Measurements from ENCODE around the gene HPSE2. TPM values are rescaled to one million over a fixed set of nuclear protein-coding genes. Genes with fewer than 3 reads are reported as not detected.

Gene HPSE2
- total RNA-seq, 1 donor = not detected

DNA sequence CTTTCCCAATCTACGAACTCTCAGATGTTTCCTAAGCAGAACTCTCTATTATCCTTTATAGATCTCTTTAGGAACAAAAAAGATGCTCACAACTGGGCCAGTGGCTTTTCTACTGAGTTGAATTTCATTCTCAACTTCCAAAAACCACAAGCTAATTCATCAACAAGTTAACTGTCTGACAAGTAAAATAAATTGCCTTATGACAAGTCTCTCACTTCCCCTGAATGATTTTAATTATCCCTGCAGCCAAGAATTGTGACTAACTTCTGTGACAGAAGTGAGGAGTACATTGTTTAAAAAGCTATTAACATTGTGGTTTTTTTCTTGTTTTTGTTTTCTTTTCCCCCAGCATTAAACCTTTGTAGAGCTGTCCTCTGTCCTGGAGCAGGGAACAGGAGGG, 343.1 kb downstream of the HPSE2 start:
- no peak overlapping the region for H3K4me3 ChIP-seq (ENCODE audit: low read length)

DNA sequence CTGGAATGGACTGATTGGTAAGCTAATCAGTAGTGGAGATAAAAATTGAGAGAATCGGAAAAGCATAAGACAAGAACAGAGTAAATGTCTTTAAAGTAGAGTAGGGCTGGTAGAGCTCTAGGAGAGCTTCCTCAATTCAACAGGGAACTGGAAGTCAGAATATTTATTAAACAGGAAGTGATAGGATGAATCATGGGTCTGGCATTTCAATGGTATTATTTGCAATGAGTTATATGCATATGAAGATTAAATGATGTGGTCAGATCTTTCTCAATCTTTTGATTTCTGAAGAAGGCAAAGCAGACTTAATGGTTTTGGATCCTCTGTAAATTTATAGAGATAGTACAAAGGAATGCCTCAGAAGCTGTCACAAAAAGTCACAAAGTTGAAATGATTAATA, 349.0 kb downstream of the HPSE2 start:
- Histone ChIP-seq H3K4me1 (ENCODE audit: insufficient read depth, low read length) (no peaks in the 10 kb centered on the region), H3K9me3 (ENCODE audit: low read depth, low read length) (no peaks in the 10 kb centered on the region), H3K27me3 (ENCODE audit: insufficient read depth, low read length) (peaks cover 2% of the 10 kb centered on the region), H3K4me3 (ENCODE audit: low read length) (no peak overlapping the region)

More for the DNA sequence above, 343.1 kb downstream of the HPSE2 start:
- H3K27me3 ChIP-seq (ENCODE audit: insufficient read depth, low read length) = peaks cover 2% of the 10 kb centered on the region
- no peaks in the 10 kb centered on the region for H3K9me3 ChIP-seq (ENCODE audit: low read depth, low read length)
- no peaks in the 10 kb centered on the region for H3K4me1 ChIP-seq (ENCODE audit: insufficient read depth, low read length)

DNA sequence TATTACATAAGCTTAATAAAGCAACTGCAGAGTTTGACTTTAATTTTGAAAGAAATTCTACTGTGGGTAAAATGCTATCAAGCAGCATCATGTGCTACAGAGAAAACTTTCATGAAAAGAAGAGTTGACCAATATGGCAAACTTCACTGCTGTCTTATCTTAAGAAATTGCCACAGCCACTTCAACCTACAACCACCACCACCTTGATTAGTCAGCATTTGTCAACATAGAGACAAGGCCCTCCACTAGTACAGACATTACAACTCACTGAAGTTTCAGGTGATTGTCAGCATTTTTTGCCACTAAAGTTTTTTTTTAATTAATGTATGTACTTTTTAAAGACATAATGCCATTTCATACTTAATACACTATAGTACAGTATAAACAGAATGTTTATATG, 350.3 kb downstream of the HPSE2 start:
- H3K4me3 ChIP-seq (ENCODE audit: low read length) = no peak overlapping the region
- no peaks in the 10 kb centered on the region for H3K9me3 ChIP-seq (ENCODE audit: low read depth, low read length)
- H3K27me3 ChIP-seq (ENCODE audit: insufficient read depth, low read length) = no peaks in the 10 kb centered on the region
- H3K4me1 ChIP-seq (ENCODE audit: insufficient read depth, low read length) = no peaks in the 10 kb centered on the region

DNA sequence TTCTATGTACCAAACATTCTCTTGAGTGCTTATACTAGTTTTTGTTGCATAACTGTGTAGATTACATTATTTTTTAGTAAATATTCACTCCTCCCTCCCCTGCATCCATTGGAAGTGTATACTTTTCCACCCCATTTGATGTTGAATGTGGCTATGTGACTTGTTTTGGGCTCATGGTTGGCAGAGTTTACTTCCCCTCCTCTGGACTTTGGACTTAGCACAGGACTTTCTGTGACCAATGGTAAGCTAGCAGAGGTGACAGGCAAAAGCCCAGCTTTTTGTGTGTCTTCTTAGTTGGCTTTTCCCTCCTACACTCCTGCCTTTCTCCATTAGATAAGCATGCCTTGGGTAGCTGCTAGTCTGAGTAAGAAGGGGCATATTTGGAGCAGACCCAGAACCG, 353.9 kb downstream of the HPSE2 start:
- H3K4me3 ChIP-seq (ENCODE audit: low read length) = no peak overlapping the region
- no peaks in the 10 kb centered on the region for H3K27me3 ChIP-seq (ENCODE audit: insufficient read depth, low read length)
- no peaks in the 10 kb centered on the region for H3K9me3 ChIP-seq (ENCODE audit: low read depth, low read length)
- H3K4me1 ChIP-seq (ENCODE audit: insufficient read depth, low read length) = no peaks in the 10 kb centered on the region

DNA sequence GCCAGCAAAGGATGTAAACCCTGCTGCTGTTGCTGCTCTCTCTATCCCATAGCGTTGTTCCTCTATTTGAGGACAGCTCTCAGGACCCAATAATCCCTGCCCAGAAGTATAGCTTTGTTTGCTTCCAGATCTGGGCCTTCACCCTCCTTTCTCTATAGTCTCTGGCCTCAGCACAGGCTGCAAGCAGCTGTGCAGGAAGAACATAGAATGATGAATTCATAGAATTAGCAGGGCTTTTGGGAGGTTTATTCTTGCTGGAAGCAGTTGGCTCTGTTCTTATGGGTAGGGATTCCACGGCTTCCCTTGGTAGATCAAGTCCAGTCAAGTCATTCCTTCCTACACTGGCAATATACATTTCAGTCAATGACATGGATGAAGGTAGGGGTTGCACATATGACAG, 354.7 kb downstream of the HPSE2 start:
- Histone ChIP-seq H3K4me1 (ENCODE audit: insufficient read depth, low read length) (no peaks in the 10 kb centered on the region), H3K27me3 (ENCODE audit: insufficient read depth, low read length) (no peaks in the 10 kb centered on the region), H3K9me3 (ENCODE audit: low read depth, low read length) (no peaks in the 10 kb centered on the region), H3K4me3 (ENCODE audit: low read length) (no peak overlapping the region)

DNA sequence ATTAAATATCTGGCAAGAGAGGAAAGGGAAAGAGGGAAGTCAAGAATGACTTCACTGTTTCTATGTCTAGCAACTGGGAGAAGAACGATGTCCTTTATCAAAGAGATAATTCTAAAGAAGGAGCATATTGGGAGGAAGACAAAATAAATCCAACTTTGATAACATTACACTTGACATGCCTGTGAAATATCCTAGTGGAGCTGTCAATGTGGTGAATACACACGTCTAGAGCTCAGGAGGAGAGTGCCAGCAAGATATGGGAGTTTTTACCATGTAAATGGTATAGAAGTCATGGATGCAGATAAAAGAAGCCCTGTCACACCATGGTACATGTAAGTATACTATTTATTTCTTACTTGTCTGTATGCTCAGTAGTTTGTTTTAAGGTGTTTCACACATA, 356.7 kb downstream of the HPSE2 start:
- Histone ChIP-seq H3K9me3 (ENCODE audit: low read depth, low read length) (no peaks in the 10 kb centered on the region), H3K4me1 (ENCODE audit: insufficient read depth, low read length) (no peaks in the 10 kb centered on the region)

DNA sequence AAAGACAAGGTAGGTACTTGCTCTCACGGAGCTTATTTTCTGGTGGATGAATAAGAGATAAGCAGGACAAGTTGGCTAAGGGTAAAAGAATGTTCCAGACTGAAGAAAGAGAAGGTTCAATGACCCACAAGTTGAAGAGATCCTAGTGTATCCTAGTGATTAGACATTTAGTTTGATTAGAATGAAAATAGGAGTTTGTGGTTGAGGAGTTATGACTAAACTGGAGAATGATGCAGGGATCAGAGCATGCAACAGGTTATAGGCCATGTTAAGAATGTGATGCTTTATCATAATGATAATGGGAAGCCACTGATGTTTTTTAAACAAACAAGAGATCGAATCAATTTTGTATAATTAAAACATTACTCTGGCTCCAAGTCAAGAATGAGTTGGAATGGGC, 357.2 kb downstream of the HPSE2 start:
- H3K27me3 ChIP-seq (ENCODE audit: insufficient read depth, low read length) = no peaks in the 10 kb centered on the region
- no peaks in the 10 kb centered on the region for H3K9me3 ChIP-seq (ENCODE audit: low read depth, low read length)
- H3K4me3 ChIP-seq (ENCODE audit: low read length) = no peak overlapping the region
- no peaks in the 10 kb centered on the region for H3K4me1 ChIP-seq (ENCODE audit: insufficient read depth, low read length)

More for the DNA sequence above, 356.7 kb downstream of the HPSE2 start:
- H3K4me3 ChIP-seq (ENCODE audit: low read length) = no peak overlapping the region
- H3K27me3 ChIP-seq (ENCODE audit: insufficient read depth, low read length) = no peaks in the 10 kb centered on the region

DNA sequence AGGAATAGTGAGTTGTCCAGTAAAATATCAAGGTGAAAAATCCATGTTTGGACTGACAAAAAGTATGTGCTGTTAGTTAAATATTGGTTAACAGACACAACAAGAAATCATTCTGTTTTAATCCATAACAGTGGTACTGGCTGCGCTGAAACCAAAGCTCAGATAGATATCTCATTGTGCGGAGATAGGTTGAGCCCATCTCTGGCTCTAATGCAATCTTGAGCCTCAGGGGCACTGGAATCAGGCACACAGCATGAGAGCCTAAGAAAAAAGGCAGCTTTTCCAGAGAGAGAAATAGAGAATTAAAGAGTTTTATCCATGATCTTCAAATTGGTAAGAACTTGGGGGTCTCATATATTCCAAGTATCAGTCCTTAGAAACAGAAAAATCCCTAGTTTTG, 373.7 kb downstream of the HPSE2 start:
- Histone ChIP-seq H3K27me3 (ENCODE audit: insufficient read depth, low read length) (no peaks in the 10 kb centered on the region), H3K4me1 (ENCODE audit: insufficient read depth, low read length) (no peaks in the 10 kb centered on the region), H3K4me3 (ENCODE audit: low read length) (no peak overlapping the region), H3K9me3 (ENCODE audit: low read depth, low read length) (peaks cover 7% of the 10 kb centered on the region)

DNA sequence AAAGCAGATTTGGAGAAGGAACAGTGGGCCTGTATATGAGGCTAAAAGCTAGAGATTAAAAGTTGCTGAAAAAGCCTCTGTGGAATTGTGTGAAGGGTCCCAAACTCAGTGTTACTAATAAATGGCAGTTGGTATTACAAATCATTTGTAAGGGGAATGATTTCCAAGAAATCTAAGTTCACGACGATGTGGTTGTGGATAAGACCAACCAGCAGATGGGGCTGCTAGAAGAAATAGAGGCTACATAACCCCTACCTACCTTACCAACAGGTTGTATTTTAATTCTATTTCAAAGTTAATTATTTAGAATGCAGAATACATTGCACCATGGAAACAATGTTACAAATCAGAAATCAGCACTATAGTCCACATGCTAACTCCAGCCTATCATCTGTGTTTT, 377.1 kb downstream of the HPSE2 start:
- no peaks in the 10 kb centered on the region for H3K4me1 ChIP-seq (ENCODE audit: insufficient read depth, low read length)
- H3K4me3 ChIP-seq (ENCODE audit: low read length) = no peak overlapping the region
- H3K9me3 ChIP-seq (ENCODE audit: low read depth, low read length) = no peaks in the 10 kb centered on the region
- no peaks in the 10 kb centered on the region for H3K27me3 ChIP-seq (ENCODE audit: insufficient read depth, low read length)

DNA sequence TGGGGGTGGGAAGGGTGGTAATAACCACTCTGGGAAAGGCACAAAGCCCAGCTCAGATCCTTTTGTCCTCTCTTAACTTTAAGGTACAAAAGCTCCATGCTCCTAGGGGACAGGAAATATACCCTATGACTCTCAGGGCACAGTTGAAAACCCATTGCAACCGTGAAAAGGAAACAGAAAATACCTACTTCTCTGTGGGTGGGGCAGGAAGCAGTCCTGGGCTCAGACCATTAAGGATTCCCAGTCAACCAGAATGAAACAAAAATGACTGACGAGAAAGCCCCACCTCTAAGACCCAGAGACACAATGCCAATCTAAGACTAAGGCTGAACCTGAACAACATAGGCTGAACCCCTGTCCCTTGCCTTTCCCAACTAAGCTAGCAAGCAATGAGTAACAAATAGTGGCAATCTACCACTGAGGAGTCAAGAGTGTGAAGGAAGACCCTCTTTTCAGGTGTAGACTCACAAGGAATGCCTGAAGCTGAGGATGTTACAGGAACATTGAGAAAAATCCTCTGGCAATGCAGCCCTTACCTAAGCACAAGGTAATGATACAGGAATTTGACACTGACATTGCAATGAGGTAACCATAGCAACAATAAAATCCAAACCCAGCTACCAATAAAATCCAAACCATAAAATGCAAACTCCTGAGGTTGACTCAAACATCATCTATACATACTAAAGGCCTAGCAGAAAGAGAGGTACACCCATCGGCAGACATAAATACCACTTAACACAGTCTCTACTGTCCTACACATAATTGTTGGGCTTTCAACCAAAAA, 380.1 kb downstream of the HPSE2 start:
- Histone ChIP-seq H3K4me1 (ENCODE audit: insufficient read depth, low read length) (no peaks in the 10 kb centered on the region), H3K4me3 (ENCODE audit: low read length) (no peak overlapping the region), H3K9me3 (ENCODE audit: low read depth, low read length) (no peaks in the 10 kb centered on the region), H3K27me3 (ENCODE audit: insufficient read depth, low read length) (no peaks in the 10 kb centered on the region)

DNA sequence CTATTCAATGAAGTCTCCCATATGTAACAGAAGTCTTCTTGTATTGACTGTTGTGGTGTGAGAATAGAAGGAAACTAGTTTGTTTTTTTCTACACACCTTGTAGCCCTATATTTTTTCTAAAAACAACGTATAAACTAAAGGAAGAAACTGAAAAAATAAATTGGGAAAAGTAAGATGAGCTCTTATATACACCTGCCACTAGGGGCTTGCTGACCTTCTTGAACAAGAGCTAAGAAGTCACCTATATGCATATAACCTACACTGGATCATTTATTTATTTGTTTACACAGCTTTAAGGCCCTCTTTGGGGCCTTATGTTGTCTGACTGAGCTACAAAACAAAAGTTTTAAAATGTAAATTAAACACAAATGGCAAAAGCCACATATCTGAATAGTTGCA, 383.0 kb downstream of the HPSE2 start:
- no peak overlapping the region for H3K4me3 ChIP-seq (ENCODE audit: low read length)
- no peaks in the 10 kb centered on the region for H3K27me3 ChIP-seq (ENCODE audit: insufficient read depth, low read length)
- no peaks in the 10 kb centered on the region for H3K9me3 ChIP-seq (ENCODE audit: low read depth, low read length)
- no peaks in the 10 kb centered on the region for H3K4me1 ChIP-seq (ENCODE audit: insufficient read depth, low read length)

DNA sequence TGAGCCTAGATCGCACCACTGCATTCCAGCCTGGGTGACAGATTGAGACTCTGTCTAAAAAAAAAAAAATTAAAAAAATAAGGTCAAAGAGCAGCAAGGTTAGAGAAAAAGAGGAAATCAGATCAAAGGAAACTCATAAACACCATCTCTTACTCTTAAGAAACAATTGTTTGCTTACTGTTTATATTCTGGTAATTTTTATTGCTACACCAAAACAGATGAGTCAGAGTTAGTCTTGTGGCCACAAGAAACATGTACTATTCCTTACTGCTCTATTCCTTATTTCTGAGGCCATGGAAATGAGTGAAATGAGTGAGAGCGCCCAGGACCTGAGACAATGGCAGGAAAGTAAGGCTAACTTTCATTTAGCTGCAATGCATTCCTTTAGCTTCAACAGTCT, 387.3 kb downstream of the HPSE2 start:
- H3K27me3 ChIP-seq (ENCODE audit: insufficient read depth, low read length) = no peaks in the 10 kb centered on the region
- H3K9me3 ChIP-seq (ENCODE audit: low read depth, low read length) = no peaks in the 10 kb centered on the region
- no peak overlapping the region for H3K4me3 ChIP-seq (ENCODE audit: low read length)
- no peaks in the 10 kb centered on the region for H3K4me1 ChIP-seq (ENCODE audit: insufficient read depth, low read length)

DNA sequence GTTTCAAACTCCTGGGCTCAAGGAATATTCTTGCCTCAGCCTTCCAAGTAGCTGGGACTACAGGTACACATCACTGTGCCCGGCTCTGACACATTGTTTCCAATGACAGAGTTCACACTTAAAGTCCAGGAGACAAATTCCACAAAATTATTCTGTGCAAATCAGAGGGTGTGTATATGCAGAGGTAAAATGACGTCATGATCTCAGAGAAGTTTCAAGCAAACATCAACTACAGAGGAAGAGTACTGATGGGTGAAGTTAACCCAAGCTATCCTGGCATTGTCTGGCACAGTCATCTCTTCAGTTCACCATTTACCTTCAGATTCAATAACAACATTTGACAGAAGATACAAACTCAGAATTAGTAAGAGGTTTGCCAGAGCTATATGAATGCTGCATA, 388.9 kb downstream of the HPSE2 start:
- Histone ChIP-seq H3K4me1 (ENCODE audit: insufficient read depth, low read length) (no peaks in the 10 kb centered on the region), H3K4me3 (ENCODE audit: low read length) (no peak overlapping the region), H3K27me3 (ENCODE audit: insufficient read depth, low read length) (no peaks in the 10 kb centered on the region), H3K9me3 (ENCODE audit: low read depth, low read length) (no peaks in the 10 kb centered on the region)

DNA sequence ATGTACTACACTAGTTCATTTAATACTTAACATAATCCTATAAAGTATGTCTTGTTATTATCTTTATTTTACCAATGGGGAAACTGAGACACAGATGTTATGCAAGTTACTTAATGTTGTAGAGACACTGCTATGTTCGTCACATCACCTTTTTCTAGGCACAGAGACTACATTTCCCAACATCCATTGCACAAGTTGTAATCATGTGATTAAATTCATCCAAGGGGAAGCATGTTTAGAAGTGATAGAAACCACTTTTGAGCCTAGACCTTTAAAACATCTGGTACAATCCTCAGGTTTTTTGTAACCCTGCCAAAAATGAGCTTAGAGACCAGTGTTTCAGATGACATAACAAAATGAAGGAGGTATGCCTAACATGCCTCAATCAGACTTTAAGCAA, 402.1 kb downstream of the HPSE2 start:
- no peak overlapping the region for H3K4me3 ChIP-seq (ENCODE audit: low read length)
- no peaks in the 10 kb centered on the region for H3K9me3 ChIP-seq (ENCODE audit: low read depth, low read length)
- no peaks in the 10 kb centered on the region for H3K27me3 ChIP-seq (ENCODE audit: insufficient read depth, low read length)
- no peaks in the 10 kb centered on the region for H3K4me1 ChIP-seq (ENCODE audit: insufficient read depth, low read length)

DNA sequence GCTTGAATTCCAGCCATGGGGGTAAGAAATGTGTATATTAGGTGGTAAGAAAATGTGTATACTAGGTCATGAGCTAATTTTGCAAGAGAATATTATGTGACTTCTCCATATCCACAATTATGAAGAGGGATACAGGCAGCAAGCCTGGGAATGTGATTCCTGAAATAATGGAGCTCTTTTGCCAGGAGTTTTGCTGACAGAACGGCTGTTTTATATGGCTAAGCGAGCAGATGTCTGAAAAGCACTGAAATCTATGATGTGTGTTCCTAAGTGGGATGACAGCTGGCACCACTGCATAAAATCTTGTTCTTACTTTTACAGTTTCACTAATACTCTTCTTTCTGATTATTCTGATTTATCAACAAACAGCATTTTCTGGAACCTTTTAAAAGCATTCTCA, 402.9 kb downstream of the HPSE2 start:
- Histone ChIP-seq H3K9me3 (ENCODE audit: low read depth, low read length) (no peaks in the 10 kb centered on the region), H3K4me3 (ENCODE audit: low read length) (no peak overlapping the region), H3K4me1 (ENCODE audit: insufficient read depth, low read length) (no peaks in the 10 kb centered on the region)

DNA sequence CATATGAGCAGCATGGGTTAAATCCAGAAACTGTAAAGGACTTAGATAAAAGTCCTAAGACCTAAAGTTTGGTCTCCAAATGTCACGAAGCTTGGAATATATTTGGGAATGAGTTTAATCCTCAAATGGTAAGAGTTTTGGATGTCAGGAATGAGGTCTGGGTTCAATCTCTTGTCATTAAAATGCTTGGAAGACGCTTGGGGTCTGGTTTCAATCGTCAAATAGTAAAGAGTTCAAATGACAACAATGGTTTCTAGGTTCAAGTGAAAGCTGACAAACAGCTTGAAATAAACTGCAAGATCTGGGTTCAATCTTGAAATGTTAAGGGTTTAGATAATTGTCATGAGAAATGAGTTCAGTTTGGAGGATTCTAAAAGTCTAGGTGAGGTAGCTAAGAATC, 403.5 kb downstream of the HPSE2 start:
- no peak overlapping the region for H3K4me3 ChIP-seq (ENCODE audit: low read length)
- no peaks in the 10 kb centered on the region for H3K4me1 ChIP-seq (ENCODE audit: insufficient read depth, low read length)

More for the DNA sequence above, 402.9 kb downstream of the HPSE2 start:
- H3K27me3 ChIP-seq (ENCODE audit: insufficient read depth, low read length) = no peaks in the 10 kb centered on the region

More for the DNA sequence above, 403.5 kb downstream of the HPSE2 start:
- Histone ChIP-seq H3K27me3 (ENCODE audit: insufficient read depth, low read length) (no peaks in the 10 kb centered on the region), H3K9me3 (ENCODE audit: low read depth, low read length) (no peaks in the 10 kb centered on the region)

All from mononuclear cell (primary cell).